ENCODE results near the gene MKLN1. TPM values are rescaled to one million over a fixed set of nuclear protein-coding genes. Genes with fewer than 3 reads are reported as not detected.

The MKLN1 gene
- total RNA-seq, 1 donor from 2014 or later = 48.4 TPM

- no peak overlapping the region for H3K27ac ChIP-seq
- no peaks in the 10 kb centered on the region for H3K36me3 ChIP-seq
- H3K4me1 ChIP-seq = no peaks in the 10 kb centered on the region
- no peaks in the 10 kb centered on the region for H3K9me3 ChIP-seq
- no peak overlapping the region for H3K4me3 ChIP-seq
- intact Hi-C loops (cut with DNase I) = no loop called here
- H3K27me3 ChIP-seq = no peaks in the 10 kb centered on the region
- no peak for DNase-seq (ENCODE audit: extremely low spot score in 2 of 2)
- TF ChIP-seq POLR2A (IDR thresholded peaks at IDR 0.05) = no peak
- no peak for TF ChIP-seq POLR2AphosphoS5 (IDR thresholded peaks at IDR 0.05; ENCODE audit: insufficient read depth in 1 of 2, low read depth in 1 of 2)
- no peak for TF ChIP-seq CTCF (IDR thresholded peaks at IDR 0.05)
Measured at GRCh38 chr7:131307627-131308026, 20.0 kb upstream of the MKLN1 start.

GRCh38 chr7:131312838-131313237, 14.8 kb upstream of the MKLN1 start:
- Histone ChIP-seq H3K4me1 (no peaks in the 10 kb centered on the region), H3K27me3 (no peaks in the 10 kb centered on the region), H3K4me3 (no peak overlapping the region), H3K27ac (no peak overlapping the region), H3K36me3 (no peaks in the 10 kb centered on the region), H3K9me3 (peaks cover 3% of the 10 kb centered on the region)
- DNase-seq (ENCODE audit: extremely low spot score in 2 of 2) = no peak
- intact Hi-C loops (cut with DNase I) = no loop called here
- TF ChIP-seq POLR2AphosphoS5 (IDR thresholded peaks at IDR 0.05; ENCODE audit: insufficient read depth in 1 of 2, low read depth in 1 of 2) = no peak
- TF ChIP-seq CTCF (IDR thresholded peaks at IDR 0.05) = no peak
- TF ChIP-seq POLR2A (IDR thresholded peaks at IDR 0.05) = no peak

GRCh38 chr7:131320603-131321002, 7.1 kb upstream of the MKLN1 start:
- Histone ChIP-seq H3K4me1 (no peaks in the 10 kb centered on the region), H3K27me3 (no peaks in the 10 kb centered on the region), H3K36me3 (no peaks in the 10 kb centered on the region), H3K9me3 (no peaks in the 10 kb centered on the region), H3K27ac (no peak overlapping the region), H3K4me3 (no peak overlapping the region)
- TF ChIP-seq POLR2AphosphoS5 (IDR thresholded peaks at IDR 0.05; ENCODE audit: insufficient read depth in 1 of 2, low read depth in 1 of 2) = no peak
- no peak for TF ChIP-seq CTCF (IDR thresholded peaks at IDR 0.05)
- TF ChIP-seq POLR2A (IDR thresholded peaks at IDR 0.05) = no peak
- DNase-seq (ENCODE audit: extremely low spot score in 2 of 2) = no peak
- intact Hi-C loops (cut with DNase I) = no loop called here

- Histone ChIP-seq H3K27me3 (no peaks in the 10 kb centered on the region), H3K36me3 (no peaks in the 10 kb centered on the region), H3K9me3 (no peaks in the 10 kb centered on the region), H3K27ac (no peak overlapping the region), H3K4me1 (peaks cover 6% of the 10 kb centered on the region), H3K4me3 (no peak overlapping the region)
- no peak for DNase-seq (ENCODE audit: extremely low spot score in 2 of 2)
- TF ChIP-seq POLR2AphosphoS5 (IDR thresholded peaks at IDR 0.05; ENCODE audit: insufficient read depth in 1 of 2, low read depth in 1 of 2) (no peak), CTCF (IDR thresholded peaks at IDR 0.05) (no peak), POLR2A (IDR thresholded peaks at IDR 0.05) (no peak)
- intact Hi-C loops (cut with DNase I) = no loop called here
Measured at GRCh38 chr7:131321656-131322055, 6.0 kb upstream of the MKLN1 start.

DNA sequence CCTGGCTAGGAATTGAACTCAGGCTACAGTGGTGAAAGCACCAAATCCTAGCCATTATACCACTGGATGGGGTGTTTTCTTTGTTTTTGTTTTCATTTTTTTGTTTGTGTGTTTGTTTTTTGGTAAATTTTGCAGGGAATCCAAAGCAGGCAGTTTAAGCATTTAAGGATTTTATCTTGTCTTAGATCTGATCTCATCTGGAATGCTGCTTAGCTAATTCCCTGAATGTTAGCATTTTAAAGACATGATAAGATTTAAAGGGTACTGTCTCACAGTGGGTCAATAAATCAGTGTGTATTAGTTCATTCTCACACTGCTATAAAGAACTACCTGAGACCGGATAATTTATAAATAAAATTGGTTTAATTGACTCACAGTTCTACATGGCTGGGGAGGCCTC, 5.6 kb upstream of the MKLN1 start:
- Histone ChIP-seq H3K36me3 (no peaks in the 10 kb centered on the region), H3K4me1 (peaks cover 10% of the 10 kb centered on the region), H3K4me3 (no peak overlapping the region), H3K27me3 (no peaks in the 10 kb centered on the region), H3K27ac (no peak overlapping the region), H3K9me3 (no peaks in the 10 kb centered on the region)
- intact Hi-C loops (cut with DNase I) = no loop called here
- no peak for DNase-seq (ENCODE audit: extremely low spot score in 2 of 2)
- TF ChIP-seq POLR2AphosphoS5 (IDR thresholded peaks at IDR 0.05; ENCODE audit: insufficient read depth in 1 of 2, low read depth in 1 of 2) (no peak), POLR2A (IDR thresholded peaks at IDR 0.05) (no peak), CTCF (IDR thresholded peaks at IDR 0.05) (no peak)
